Measurements from ENCODE around the gene PALM. TPM values are rescaled to one million over a fixed set of nuclear protein-coding genes. Genes with fewer than 3 reads are reported as not detected.

PALM gene
- total RNA-seq, 4 donors from 2014 or later: 4.4 to 10.2 (median 7.2) TPM

- no peaks in the 10 kb centered on the region for H3K4me1 ChIP-seq
- DNase-seq (no peak), ATAC-seq (no peak)
- intact Hi-C loops (cut with DNase I; ENCODE audit: low total_unique reads) (loop anchor here (5.0 kb wide), 1 partner anchor 210 kb away; the partner anchor contains the start of gene WDR18), in situ Hi-C loops (cut with MboI; ENCODE audit: low sequenced_read_pairs in 4 of 4) (loop anchor here (5.0 to 10.0 kb wide), 5 partner anchors 150 to 213 kb away; partner anchors contain the start of genes WDR18 (in 2 of the 4) and ARID3A (in 1 of the 4))
- H3K9me3 ChIP-seq: no peaks in the 10 kb centered on the region
- no peaks in the 10 kb centered on the region for H3K36me3 ChIP-seq
- no peak overlapping the region for H3K4me3 ChIP-seq
- no peak overlapping the region for H3K27ac ChIP-seq
- TF ChIP-seq POLR2A (IDR thresholded peaks at IDR 0.05): no peak
- TF ChIP-seq CTCF (IDR thresholded peaks at IDR 0.05 in 4 of 5, conservative IDR thresholded peaks at IDR 0.05 in 1 of 5): no peak
- H3K27me3 ChIP-seq: peaks cover 0 to 9% (median 0%) of the 10 kb centered on the region in 3 donors
Observed at GRCh38 chr19:772063-772462, 63.3 kb downstream of the PALM start.

GRCh38 chr19:772730-773436 lies 64.1 kb downstream of the PALM start:
- DNase-seq: no peak
- no peak for ATAC-seq
- Histone ChIP-seq H3K4me1 (no peaks in the 10 kb centered on the region), H3K27me3 (peaks cover 0 to under 1% (median 0%) of the 10 kb centered on the region in 3 donors), H3K36me3 (no peaks in the 10 kb centered on the region), H3K4me3 (no peak overlapping the region), H3K9me3 (no peaks in the 10 kb centered on the region), H3K27ac (no peak overlapping the region)
- in situ Hi-C loops (cut with MboI; ENCODE audit: low sequenced_read_pairs in 4 of 4): loop anchor here (5.0 to 10.0 kb wide), 5 partner anchors 149 to 212 kb away; partner anchors contain the start of genes WDR18 (in 2 of the 4) and ARID3A (in 1 of the 4)
- TF ChIP-seq CTCF (IDR thresholded peaks at IDR 0.05 in 4 of 5, conservative IDR thresholded peaks at IDR 0.05 in 1 of 5): no peak
- TF ChIP-seq POLR2A (IDR thresholded peaks at IDR 0.05): no peak
- intact Hi-C loops (cut with DNase I; ENCODE audit: low total_unique reads): loop anchor here (5.0 kb wide), 1 partner anchor 209 kb away; the partner anchor contains the start of gene WDR18

- intact Hi-C loops (cut with DNase I; ENCODE audit: low total_unique reads): no loop called here
- DNase-seq: no peak
- H3K36me3 ChIP-seq: no peaks in the 10 kb centered on the region
- H3K9me3 ChIP-seq: no peaks in the 10 kb centered on the region
- no peak overlapping the region for H3K27ac ChIP-seq
- in situ Hi-C loops (cut with MboI; ENCODE audit: low sequenced_read_pairs in 4 of 4): loop anchor here in 3 of 4 donors (10.0 kb wide), 3 partner anchors 148 to 208 kb away; partner anchors contain the start of genes ARID3A (in 1 of the 3) and WDR18 (in 1 of the 3)
- H3K27me3 ChIP-seq: peaks cover 4 to 6% (median 5%) of the 10 kb centered on the region in 3 donors
- TF ChIP-seq POLR2A (IDR thresholded peaks at IDR 0.05) (no peak), CTCF (IDR thresholded peaks at IDR 0.05 in 4 of 5, conservative IDR thresholded peaks at IDR 0.05 in 1 of 5) (no peak)
- ATAC-seq: no peak
- no peaks in the 10 kb centered on the region for H3K4me1 ChIP-seq
- H3K4me3 ChIP-seq: no peak overlapping the region
Observed at GRCh38 chr19:776549-776948, 67.8 kb downstream of the PALM start.

GRCh38 chr19:778910-779653 lies 70.3 kb downstream of the PALM start:
- DNase-seq (peak in 1 of 2 donors; percentile 55), ATAC-seq (peak; percentile 47 to 77)
- no peaks in the 10 kb centered on the region for H3K36me3 ChIP-seq
- intact Hi-C loops (cut with DNase I; ENCODE audit: low total_unique reads): no loop called here
- H3K4me1 ChIP-seq: no peaks in the 10 kb centered on the region
- H3K9me3 ChIP-seq: no peaks in the 10 kb centered on the region
- TF ChIP-seq POLR2A (IDR thresholded peaks at IDR 0.05) (no peak), CTCF (IDR thresholded peaks at IDR 0.05 in 4 of 5, conservative IDR thresholded peaks at IDR 0.05 in 1 of 5) (no peak)
- H3K27me3 ChIP-seq: peaks cover 8 to 11% (median 8%) of the 10 kb centered on the region in 3 donors
- in situ Hi-C loops (cut with MboI; ENCODE audit: low sequenced_read_pairs in 4 of 4): loop anchor here in 3 of 4 donors (10.0 kb wide), 3 partner anchors 146 to 206 kb away; partner anchors contain the start of genes ARID3A (in 1 of the 3) and WDR18 (in 1 of the 3)
- H3K4me3 ChIP-seq: peak overlapping the region in 1 of 4 donors; percentile 28
- peak overlapping the region in 2 of 4 donors; percentile 53 to 56 for H3K27ac ChIP-seq

All from gastrocnemius medialis (tissue), 4 donors.